Measurements from ENCODE around the gene GDNF. TPM values are rescaled to one million over a fixed set of nuclear protein-coding genes. Genes with fewer than 3 reads are reported as not detected.

Gene GDNF
- polyA plus RNA-seq, 3 donors, result not detected

DNA sequence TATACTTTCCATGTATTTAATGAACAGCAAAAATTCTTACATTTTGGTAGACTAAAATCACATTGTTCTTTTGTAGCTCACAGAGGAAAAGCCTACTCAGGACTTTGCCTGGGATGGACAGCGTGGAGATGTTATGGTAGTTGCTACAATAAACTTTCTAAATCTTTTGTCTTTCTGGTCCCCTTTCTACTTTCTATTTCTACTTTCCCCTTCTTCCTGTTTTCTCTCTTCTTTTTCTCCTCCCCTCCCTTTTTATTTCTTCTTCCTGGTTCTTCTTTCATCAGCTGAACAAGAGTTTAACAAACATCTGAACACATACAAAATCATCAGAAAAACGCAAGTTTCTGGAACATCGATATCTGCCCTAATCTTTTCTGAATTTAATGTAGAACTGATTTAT, 15.6 kb upstream of the GDNF start:
- peaks cover 0 to 2% of the 10 kb centered on the region in 2 donors for H3K27me3 ChIP-seq (ENCODE audit: control insufficient read depth in 2 of 2, insufficient read depth in 2 of 2, low read length in 2 of 2)
- H3K79me2 ChIP-seq (ENCODE audit: insufficient read depth, low read length), result no peaks in the 10 kb centered on the region
- no peak overlapping the region for H3K27ac ChIP-seq (ENCODE audit: low read depth in 1 of 2, low read length in 2 of 2)
- Mint-ChIP-seq H3K27ac (no peak overlapping the region), H3K4me1 (no peaks in the 10 kb centered on the region), H3K27me3 (ENCODE audit: low read depth in 3 of 3) (peaks cover 0 to 2% (median 2%) of the 10 kb centered on the region in 3 donors), H3K36me3 (no peaks in the 10 kb centered on the region), H3K4me3 (no peak overlapping the region), H3K9me3 (peaks cover 0 to 9% (median 2%) of the 10 kb centered on the region in 7 donors)
- no peak overlapping the region for H3K4me2 ChIP-seq (replicated peaks; ENCODE audit: extremely low read depth, low read length, poor library complexity, severe bottlenecking)
- H3K9me3 ChIP-seq (replicated peaks in 1 of 2; ENCODE audit: control insufficient read depth in 1 of 2, insufficient read depth in 1 of 2, low read length in 2 of 2), result no peaks in the 10 kb centered on the region
- intact Hi-C loops (cut with micrococcal nuclease), result no loop called here
- no CpG with 5 or more reads among the region's 3 CpGs for WGBS (ENCODE audit: insufficient coverage)
- H4K20me1 ChIP-seq (ENCODE audit: insufficient read depth, low read length), result no peaks in the 10 kb centered on the region
- no peak overlapping the region for H2AFZ ChIP-seq (ENCODE audit: insufficient read depth, low read depth, low read length, poor library complexity, severe bottlenecking)
- H3K4me3 ChIP-seq (replicated peaks in 1 of 3; ENCODE audit: low read depth in 2 of 3, low read length in 3 of 3), result no peak overlapping the region
- H3K4me1 ChIP-seq (ENCODE audit: control insufficient read depth in 1 of 2, insufficient read depth in 2 of 2, low read length in 2 of 2), result no peaks in the 10 kb centered on the region
- no peak overlapping the region for H3K9ac ChIP-seq (ENCODE audit: insufficient read depth, low read length, poor library complexity, severe bottlenecking)
- no peaks in the 10 kb centered on the region for H3K36me3 ChIP-seq (replicated peaks in 1 of 2; ENCODE audit: control insufficient read depth in 1 of 2, insufficient read depth in 2 of 2, low read length in 2 of 2)
- TF ChIP-seq, protein P1, sequence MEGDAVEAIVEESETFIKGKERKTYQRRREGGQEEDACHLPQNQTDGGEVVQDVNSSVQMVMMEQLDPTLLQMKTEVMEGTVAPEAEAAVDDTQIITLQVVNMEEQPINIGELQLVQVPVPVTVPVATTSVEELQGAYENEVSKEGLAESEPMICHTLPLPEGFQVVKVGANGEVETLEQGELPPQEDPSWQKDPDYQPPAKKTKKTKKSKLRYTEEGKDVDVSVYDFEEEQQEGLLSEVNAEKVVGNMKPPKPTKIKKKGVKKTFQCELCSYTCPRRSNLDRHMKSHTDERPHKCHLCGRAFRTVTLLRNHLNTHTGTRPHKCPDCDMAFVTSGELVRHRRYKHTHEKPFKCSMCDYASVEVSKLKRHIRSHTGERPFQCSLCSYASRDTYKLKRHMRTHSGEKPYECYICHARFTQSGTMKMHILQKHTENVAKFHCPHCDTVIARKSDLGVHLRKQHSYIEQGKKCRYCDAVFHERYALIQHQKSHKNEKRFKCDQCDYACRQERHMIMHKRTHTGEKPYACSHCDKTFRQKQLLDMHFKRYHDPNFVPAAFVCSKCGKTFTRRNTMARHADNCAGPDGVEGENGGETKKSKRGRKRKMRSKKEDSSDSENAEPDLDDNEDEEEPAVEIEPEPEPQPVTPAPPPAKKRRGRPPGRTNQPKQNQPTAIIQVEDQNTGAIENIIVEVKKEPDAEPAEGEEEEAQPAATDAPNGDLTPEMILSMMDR (IDR thresholded peaks at IDR 0.05), result no peak
- no peak for DNase-seq

DNA sequence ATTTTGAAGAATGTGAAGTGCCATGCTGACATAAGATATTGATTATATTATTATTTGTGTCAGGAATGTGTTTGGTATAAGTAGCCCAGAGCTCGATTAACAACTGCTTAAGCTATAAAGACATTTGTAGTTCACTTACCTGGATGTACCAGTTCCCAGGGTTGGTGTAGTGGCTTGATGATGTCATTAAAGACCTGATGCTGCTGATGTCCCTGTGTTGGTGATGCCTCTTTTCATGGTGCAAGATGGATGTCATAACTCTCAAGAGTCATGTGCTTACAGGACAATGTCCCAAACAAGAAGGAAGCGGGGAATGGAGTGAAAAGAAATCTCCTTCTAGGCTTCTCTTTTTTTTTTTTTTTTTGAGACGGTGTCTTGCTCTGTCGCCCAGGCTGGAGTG, 11.5 kb upstream of the GDNF start:
- no peak for DNase-seq
- no peak overlapping the region for H2AFZ ChIP-seq (ENCODE audit: insufficient read depth, low read depth, low read length, poor library complexity, severe bottlenecking)
- H3K4me3 ChIP-seq (replicated peaks in 1 of 3; ENCODE audit: low read depth in 2 of 3, low read length in 3 of 3), result no peak overlapping the region
- H3K9ac ChIP-seq (ENCODE audit: insufficient read depth, low read length, poor library complexity, severe bottlenecking), result no peak overlapping the region
- H3K36me3 ChIP-seq (replicated peaks in 1 of 2; ENCODE audit: control insufficient read depth in 1 of 2, insufficient read depth in 2 of 2, low read length in 2 of 2), result no peaks in the 10 kb centered on the region
- intact Hi-C loops (cut with micrococcal nuclease), result no loop called here
- peaks cover 2 to 5% of the 10 kb centered on the region in 2 donors for H3K27me3 ChIP-seq (ENCODE audit: control insufficient read depth in 2 of 2, insufficient read depth in 2 of 2, low read length in 2 of 2)
- Mint-ChIP-seq H3K27ac (no peak overlapping the region), H3K4me3 (no peak overlapping the region), H3K27me3 (ENCODE audit: low read depth in 3 of 3) (peaks cover 4 to 6% (median 6%) of the 10 kb centered on the region in 3 donors), H3K36me3 (no peaks in the 10 kb centered on the region), H3K9me3 (peaks cover 0 to 9% (median 2%) of the 10 kb centered on the region in 7 donors), H3K4me1 (no peaks in the 10 kb centered on the region)
- H3K79me2 ChIP-seq (ENCODE audit: insufficient read depth, low read length), result no peaks in the 10 kb centered on the region
- no peak overlapping the region for H3K27ac ChIP-seq (ENCODE audit: low read depth in 1 of 2, low read length in 2 of 2)
- H4K20me1 ChIP-seq (ENCODE audit: insufficient read depth, low read length), result no peaks in the 10 kb centered on the region
- H3K4me2 ChIP-seq (replicated peaks; ENCODE audit: extremely low read depth, low read length, poor library complexity, severe bottlenecking), result no peak overlapping the region
- TF ChIP-seq, protein P1 (IDR thresholded peaks at IDR 0.05), result no peak
- WGBS (ENCODE audit: insufficient coverage), result 92% methylated on average over 2 of the region's 4 CpGs
- no peaks in the 10 kb centered on the region for H3K4me1 ChIP-seq (ENCODE audit: control insufficient read depth in 1 of 2, insufficient read depth in 2 of 2, low read length in 2 of 2)
- no peaks in the 10 kb centered on the region for H3K9me3 ChIP-seq (replicated peaks in 1 of 2; ENCODE audit: control insufficient read depth in 1 of 2, insufficient read depth in 1 of 2, low read length in 2 of 2)
